ENCODE measurements around the gene NLE1. TPM values are rescaled to one million over a fixed set of nuclear protein-coding genes. Genes with fewer than 3 reads are reported as not detected.

The NLE1 gene
- polyA plus RNA-seq, 1 donor from 2014 or later, result 30.8 TPM

GRCh38 chr17:35149941-35150340 is 7.8 kb upstream of the NLE1 start:
- TF ChIP-seq RAD21 (conservative IDR thresholded peaks at IDR 0.05) (no peak), EZH2 (IDR thresholded peaks at IDR 0.05; ENCODE audit: borderline replicate concordance, insufficient read depth, low read length, poor library complexity, severe bottlenecking) (no peak), CTCF (IDR thresholded peaks at IDR 0.05; ENCODE audit: poor library complexity, severe bottlenecking) (no peak), SMC3 (conservative IDR thresholded peaks at IDR 0.05; ENCODE audit: poor library complexity) (no peak), MXI1 (conservative IDR thresholded peaks at IDR 0.05; ENCODE audit: poor library complexity, severe bottlenecking) (no peak), REST (IDR thresholded peaks at IDR 0.05; ENCODE audit: borderline replicate concordance) (no peak), EP300 (conservative IDR thresholded peaks at IDR 0.05; ENCODE audit: poor library complexity, severe bottlenecking) (no peak), TAF1 (IDR thresholded peaks at IDR 0.05; ENCODE audit: low read depth) (no peak), POLR2AphosphoS5 (IDR thresholded peaks at IDR 0.05) (no peak)
- Histone ChIP-seq H2AFZ (ENCODE audit: low read depth, low read length) (no peak overlapping the region), H3F3A (ENCODE audit: insufficient read depth, low read length, poor library complexity, severe bottlenecking) (no peaks in the 10 kb centered on the region), H4K20me1 (ENCODE audit: insufficient read depth) (no peaks in the 10 kb centered on the region), H3K79me2 (replicated peaks; ENCODE audit: insufficient read depth, low read length) (no peaks in the 10 kb centered on the region), H3K27me3 (ENCODE audit: insufficient read depth, low read depth, low read length) (no peaks in the 10 kb centered on the region), H3K4me2 (ENCODE audit: low read length) (no peak overlapping the region), H3K9ac (ENCODE audit: low read length) (no peak overlapping the region), H3K9me3 (ENCODE audit: low read length) (no peaks in the 10 kb centered on the region), H3K4me3 (ENCODE audit: low read length) (no peak overlapping the region), H3K27ac (ENCODE audit: low read length) (no peak overlapping the region), H3K9me2 (ENCODE audit: insufficient read depth, low read length) (no peaks in the 10 kb centered on the region), H3K36me3 (ENCODE audit: insufficient read depth, low read length) (no peaks in the 10 kb centered on the region)

GRCh38 chr17:35148144-35148543 is 6.0 kb upstream of the NLE1 start:
- H2AFZ ChIP-seq (ENCODE audit: low read depth, low read length), result no peak overlapping the region

More at GRCh38 chr17:35148144-35148543, 6.0 kb upstream of the NLE1 start:
- no peaks in the 10 kb centered on the region for H3K36me3 ChIP-seq (ENCODE audit: insufficient read depth, low read length)
- no peak overlapping the region for H3K27ac ChIP-seq (ENCODE audit: low read length)
- no peaks in the 10 kb centered on the region for H3F3A ChIP-seq (ENCODE audit: insufficient read depth, low read length, poor library complexity, severe bottlenecking)
- H3K9ac ChIP-seq (ENCODE audit: low read length), result no peak overlapping the region
- no peaks in the 10 kb centered on the region for H3K79me2 ChIP-seq (replicated peaks; ENCODE audit: insufficient read depth, low read length)
- TF ChIP-seq TAF1 (IDR thresholded peaks at IDR 0.05; ENCODE audit: low read depth) (no peak), MXI1 (conservative IDR thresholded peaks at IDR 0.05; ENCODE audit: poor library complexity, severe bottlenecking) (no peak), REST (IDR thresholded peaks at IDR 0.05; ENCODE audit: borderline replicate concordance) (no peak), EP300 (conservative IDR thresholded peaks at IDR 0.05; ENCODE audit: poor library complexity, severe bottlenecking) (no peak)
- H4K20me1 ChIP-seq (ENCODE audit: insufficient read depth), result no peaks in the 10 kb centered on the region
- no peaks in the 10 kb centered on the region for H3K9me2 ChIP-seq (ENCODE audit: insufficient read depth, low read length)
- no peaks in the 10 kb centered on the region for H3K9me3 ChIP-seq (ENCODE audit: low read length)
- H3K4me2 ChIP-seq (ENCODE audit: low read length), result no peak overlapping the region
- no peaks in the 10 kb centered on the region for H3K27me3 ChIP-seq (ENCODE audit: insufficient read depth, low read depth, low read length)
- H3K4me3 ChIP-seq (ENCODE audit: low read length), result no peak overlapping the region

All from neural cell (in vitro differentiated cells).